Ishikawa (cell line): ENCODE data around the gene CACNA1E.

Experiments
- CEBPB ChIP-seq: IDR thresholded peaks from 2 replicates; pipeline ENCODE4 v1.6.1; 2012
- CREB1 ChIP-seq: IDR thresholded peaks from 2 replicates; pipeline ENCODE4 v1.6.1; 2012; ENCODE audit warnings: low read depth
- EGR1 ChIP-seq: IDR thresholded peaks from 2 replicates; pipeline ENCODE4 v1.6.1; 2012
- EP300 ChIP-seq: IDR thresholded peaks from 2 replicates; pipeline ENCODE4 v1.6.1; 2012; ENCODE audit warnings: borderline replicate concordance
- NFIC ChIP-seq: IDR thresholded peaks from 2 replicates; pipeline ENCODE4 v1.6.1; 2012
- RAD21 ChIP-seq: IDR thresholded peaks from 2 replicates; pipeline ENCODE4 v1.6.1; 2012; ENCODE audit warnings: low read depth
- TAF1 ChIP-seq: IDR thresholded peaks from 2 replicates; pipeline ENCODE4 v1.6.1; 2012; ENCODE audit warnings: low read depth, mild to moderate bottlenecking
- TCF12 ChIP-seq: IDR thresholded peaks from 2 replicates; pipeline ENCODE4 v1.6.1; 2012; ENCODE audit warnings: low read depth
- YY1 ChIP-seq: IDR thresholded peaks from 2 replicates; pipeline ENCODE4 v1.6.1; 2012; ENCODE audit warnings: low read depth
- ZBTB7A ChIP-seq: IDR thresholded peaks from 2 replicates; pipeline ENCODE4 v1.6.1; 2012; ENCODE audit warnings: low read depth
- TF ChIP-seq, protein P1 (sequence below): IDR thresholded peaks from 2 replicates; pipeline ENCODE4 v1.6.1; 2012; ENCODE audit warnings: low read depth, mild to moderate bottlenecking
- TF ChIP-seq, protein P2 (sequence below): IDR thresholded peaks from 2 replicates; pipeline ENCODE4 v1.6.1; 2012

DNA sequence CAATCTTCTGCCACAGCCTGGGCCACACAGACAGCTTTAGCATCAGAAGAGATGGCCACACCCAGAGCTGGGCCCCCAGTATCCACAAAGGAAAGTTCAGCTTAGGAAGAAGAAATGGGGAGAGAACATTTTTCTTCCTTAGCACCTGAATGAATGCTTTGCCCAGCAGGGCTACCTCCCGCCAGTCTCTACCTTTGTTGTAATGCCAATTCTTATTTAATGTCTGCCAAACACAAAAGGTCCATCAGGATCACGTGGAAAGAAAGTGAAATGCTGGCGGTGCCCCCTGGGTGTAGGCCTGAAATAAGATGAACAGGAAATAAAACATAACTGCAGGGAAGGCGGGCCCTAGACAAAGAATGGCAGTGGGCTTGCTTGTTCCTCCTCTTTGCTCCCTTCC is 125.6 kb downstream of the CACNA1E start:
- TF ChIP-seq ZBTB7A: no peak
- TF ChIP-seq, protein P1, sequence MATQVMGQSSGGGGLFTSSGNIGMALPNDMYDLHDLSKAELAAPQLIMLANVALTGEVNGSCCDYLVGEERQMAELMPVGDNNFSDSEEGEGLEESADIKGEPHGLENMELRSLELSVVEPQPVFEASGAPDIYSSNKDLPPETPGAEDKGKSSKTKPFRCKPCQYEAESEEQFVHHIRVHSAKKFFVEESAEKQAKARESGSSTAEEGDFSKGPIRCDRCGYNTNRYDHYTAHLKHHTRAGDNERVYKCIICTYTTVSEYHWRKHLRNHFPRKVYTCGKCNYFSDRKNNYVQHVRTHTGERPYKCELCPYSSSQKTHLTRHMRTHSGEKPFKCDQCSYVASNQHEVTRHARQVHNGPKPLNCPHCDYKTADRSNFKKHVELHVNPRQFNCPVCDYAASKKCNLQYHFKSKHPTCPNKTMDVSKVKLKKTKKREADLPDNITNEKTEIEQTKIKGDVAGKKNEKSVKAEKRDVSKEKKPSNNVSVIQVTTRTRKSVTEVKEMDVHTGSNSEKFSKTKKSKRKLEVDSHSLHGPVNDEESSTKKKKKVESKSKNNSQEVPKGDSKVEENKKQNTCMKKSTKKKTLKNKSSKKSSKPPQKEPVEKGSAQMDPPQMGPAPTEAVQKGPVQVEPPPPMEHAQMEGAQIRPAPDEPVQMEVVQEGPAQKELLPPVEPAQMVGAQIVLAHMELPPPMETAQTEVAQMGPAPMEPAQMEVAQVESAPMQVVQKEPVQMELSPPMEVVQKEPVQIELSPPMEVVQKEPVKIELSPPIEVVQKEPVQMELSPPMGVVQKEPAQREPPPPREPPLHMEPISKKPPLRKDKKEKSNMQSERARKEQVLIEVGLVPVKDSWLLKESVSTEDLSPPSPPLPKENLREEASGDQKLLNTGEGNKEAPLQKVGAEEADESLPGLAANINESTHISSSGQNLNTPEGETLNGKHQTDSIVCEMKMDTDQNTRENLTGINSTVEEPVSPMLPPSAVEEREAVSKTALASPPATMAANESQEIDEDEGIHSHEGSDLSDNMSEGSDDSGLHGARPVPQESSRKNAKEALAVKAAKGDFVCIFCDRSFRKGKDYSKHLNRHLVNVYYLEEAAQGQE: no peak
- TF ChIP-seq CREB1: no peak
- TF ChIP-seq EP300: no peak
- TF ChIP-seq, protein P2, sequence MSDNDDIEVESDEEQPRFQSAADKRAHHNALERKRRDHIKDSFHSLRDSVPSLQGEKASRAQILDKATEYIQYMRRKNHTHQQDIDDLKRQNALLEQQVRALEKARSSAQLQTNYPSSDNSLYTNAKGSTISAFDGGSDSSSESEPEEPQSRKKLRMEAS: no peak
- no peak for TF ChIP-seq EGR1
- no peak for TF ChIP-seq YY1
- no peak for TF ChIP-seq RAD21
- TF ChIP-seq CEBPB: no peak
- no peak for TF ChIP-seq TCF12
- no peak for TF ChIP-seq NFIC
- no peak for TF ChIP-seq TAF1
